ENCODE measurements around the gene OAF. TPM values are rescaled to one million over a fixed set of nuclear protein-coding genes. Genes with fewer than 3 reads are reported as not detected.

Gene OAF
- polyA plus RNA-seq, 2 of the 4 experiments (the other 2 are of a cell fraction): 3.0 to 3.8 TPM

DNA sequence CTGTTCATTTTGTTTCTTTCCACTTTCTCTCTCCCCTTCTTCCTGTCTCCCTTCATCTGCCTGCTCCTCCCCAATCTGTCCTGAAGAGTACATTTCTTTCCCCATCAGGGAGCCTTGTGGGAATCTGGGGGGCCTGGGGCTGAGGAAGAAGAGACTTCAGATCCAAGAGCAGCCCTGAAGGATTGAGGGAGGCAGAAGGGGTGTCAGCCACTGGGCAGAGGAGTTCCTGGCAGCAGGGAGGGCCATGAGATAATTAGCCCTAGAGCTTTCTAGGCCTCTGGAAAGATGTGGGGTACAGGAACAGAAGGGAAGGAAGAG, 24.4 kb upstream of the OAF start:
- TF ChIP-seq ZSCAN20 (CRISPR knock-in tag; IDR thresholded peaks at IDR 0.05) (no peak), NPAS2 (CRISPR knock-in tag; IDR thresholded peaks at IDR 0.05; ENCODE audit: borderline replicate concordance) (no peak), KDM5A (IDR thresholded peaks at IDR 0.05) (no peak), SMC3 (IDR thresholded peaks at IDR 0.05) (no peak)
- TF ChIP-seq, protein P1, sequence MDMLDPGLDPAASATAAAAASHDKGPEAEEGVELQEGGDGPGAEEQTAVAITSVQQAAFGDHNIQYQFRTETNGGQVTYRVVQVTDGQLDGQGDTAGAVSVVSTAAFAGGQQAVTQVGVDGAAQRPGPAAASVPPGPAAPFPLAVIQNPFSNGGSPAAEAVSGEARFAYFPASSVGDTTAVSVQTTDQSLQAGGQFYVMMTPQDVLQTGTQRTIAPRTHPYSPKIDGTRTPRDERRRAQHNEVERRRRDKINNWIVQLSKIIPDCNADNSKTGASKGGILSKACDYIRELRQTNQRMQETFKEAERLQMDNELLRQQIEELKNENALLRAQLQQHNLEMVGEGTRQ (IDR thresholded peaks at IDR 0.05): no peak
- Histone ChIP-seq H3K4me3 (no peak overlapping the region), H3K4me1 (no peaks in the 10 kb centered on the region), H3K9me3 (no peaks in the 10 kb centered on the region), H3K4me2 (no peak overlapping the region), H3K27ac (no peak overlapping the region)
- ChIA-PET POLR2A (no interaction called here), CTCF (interaction anchor here (0.9 to 1.2 kb wide), 2 partner anchors 15 to 114 kb away, joined by 3 read pairs; no protein-coding TSS in a partner anchor)
- no peak for FAIRE-seq
- ATAC-seq: no peak
- DNase-seq (ENCODE audit: low read depth in 1 of 2, low spot score in 1 of 2): no peak

DNA sequence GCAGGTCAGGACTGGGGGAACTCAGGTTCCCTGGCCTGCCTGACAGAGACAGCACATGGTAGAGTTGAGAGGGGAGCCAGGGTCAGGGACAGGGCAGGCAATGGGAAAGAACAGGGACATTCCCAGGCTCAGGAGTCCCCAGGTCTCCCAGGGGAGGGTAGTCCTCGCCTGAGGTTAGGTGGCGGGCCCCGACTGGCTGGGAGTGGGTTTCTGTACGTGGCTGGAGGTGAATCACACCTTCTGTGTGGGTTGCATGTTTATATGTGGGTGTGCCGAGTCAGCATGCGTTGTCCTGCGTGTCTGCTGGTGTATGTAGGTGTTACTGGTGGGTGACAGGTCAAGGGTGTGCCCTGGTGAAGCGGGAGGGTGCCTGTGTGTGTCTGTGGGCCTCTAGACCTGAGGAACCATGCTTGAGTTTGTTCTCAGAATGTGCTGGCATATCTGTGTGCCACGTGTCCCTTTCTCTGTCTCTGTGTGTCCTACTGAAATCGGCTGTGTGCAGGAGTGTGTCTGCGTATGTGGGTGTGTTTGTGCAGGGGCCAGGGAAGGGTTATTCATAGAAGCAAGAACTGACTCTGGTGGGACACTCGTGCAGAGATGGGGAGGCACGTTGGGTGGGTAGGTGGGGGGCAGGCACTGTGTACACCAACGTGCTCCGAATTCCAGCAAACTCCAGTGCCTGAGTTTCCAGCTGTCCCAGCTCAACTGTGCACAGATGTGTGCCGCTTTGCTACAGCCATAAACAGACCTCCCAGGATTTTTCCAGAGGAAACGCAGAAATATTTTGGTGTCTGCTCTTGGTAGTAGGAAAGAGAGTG, 23.8 kb upstream of the OAF start:
- DNase-seq (ENCODE audit: low read depth in 1 of 2, low spot score in 1 of 2) (no peak), ATAC-seq (no peak), FAIRE-seq (no peak)
- no peaks in the 10 kb centered on the region for H3K9me3 ChIP-seq
- POLR2A ChIA-PET: no interaction called here
- 61% methylated on average over 17 of the region's 17 CpGs for WGBS (ENCODE audit: missing lambda C conversion rate)
- H3K4me1 ChIP-seq: no peaks in the 10 kb centered on the region
- H3K4me2 ChIP-seq: no peak overlapping the region
- CTCF ChIA-PET: interaction anchor here (1.2 kb wide), 1 partner anchor 113 kb away, joined by 3 read pairs; no protein-coding TSS in a partner anchor
- no peak overlapping the region for H3K27ac ChIP-seq
- TF ChIP-seq RNF2 (IDR thresholded peaks at IDR 0.05; ENCODE audit: borderline replicate concordance, low read depth): no peak
- no peak for TF ChIP-seq GATA3 (IDR thresholded peaks at IDR 0.05; ENCODE audit: borderline replicate concordance)
- H3K4me3 ChIP-seq: no peak overlapping the region

DNA sequence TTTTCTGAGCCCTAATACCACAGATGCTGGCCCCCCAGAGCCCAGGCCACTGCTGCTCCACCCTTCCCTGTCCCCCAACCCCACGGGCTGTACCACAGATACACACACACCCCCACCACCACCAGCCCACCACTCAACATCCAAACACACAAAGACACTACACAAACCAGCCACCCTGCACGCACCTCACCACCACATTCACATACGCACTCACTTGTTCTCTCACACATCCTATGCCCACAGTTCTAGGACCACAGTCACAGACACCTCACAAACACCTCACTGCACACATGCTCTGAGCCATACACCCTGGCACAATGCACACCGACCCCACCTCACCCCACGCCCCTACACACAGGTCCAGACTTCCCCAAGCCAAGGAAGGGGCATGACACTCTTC, 22.5 kb upstream of the OAF start:
- DNase-seq (ENCODE audit: low read depth in 1 of 2, low spot score in 1 of 2): no peak
- Histone ChIP-seq H3K4me3 (no peak overlapping the region), H3K27ac (no peak overlapping the region), H3K4me1 (no peaks in the 10 kb centered on the region), H3K9me3 (no peaks in the 10 kb centered on the region), H3K4me2 (no peak overlapping the region)
- ChIA-PET CTCF (interaction anchor here (2.0 kb wide), 1 partner anchor 14 kb away, joined by 5 read pairs; no protein-coding TSS in a partner anchor), POLR2A (no interaction called here)
- 100% methylated on average over 2 of the region's 5 CpGs for WGBS (ENCODE audit: missing lambda C conversion rate)
- TF ChIP-seq EHMT2 (IDR thresholded peaks at IDR 0.05; ENCODE audit: low read depth) (no peak), MAZ (IDR thresholded peaks at IDR 0.05; ENCODE audit: borderline replicate concordance, low read depth, low read length) (no peak), POLR2AphosphoS2 (conservative IDR thresholded peaks at IDR 0.05; ENCODE audit: low read length) (no peak), RNF2 (IDR thresholded peaks at IDR 0.05; ENCODE audit: borderline replicate concordance, low read depth) (no peak), ZSCAN20 (CRISPR knock-in tag; IDR thresholded peaks at IDR 0.05) (no peak), CEBPB (IDR thresholded peaks at IDR 0.05) (no peak), FOXS1 (CRISPR knock-in tag; IDR thresholded peaks at IDR 0.05) (no peak), RAD21 (conservative IDR thresholded peaks at IDR 0.05 in 1 of 2, IDR thresholded peaks at IDR 0.05 in 1 of 2) (no peak), GATA3 (IDR thresholded peaks at IDR 0.05; ENCODE audit: borderline replicate concordance) (no peak), BHLHE40 (IDR thresholded peaks at IDR 0.05; ENCODE audit: low read depth, low read length) (no peak)
- no peak for FAIRE-seq
- no peak for ATAC-seq

DNA sequence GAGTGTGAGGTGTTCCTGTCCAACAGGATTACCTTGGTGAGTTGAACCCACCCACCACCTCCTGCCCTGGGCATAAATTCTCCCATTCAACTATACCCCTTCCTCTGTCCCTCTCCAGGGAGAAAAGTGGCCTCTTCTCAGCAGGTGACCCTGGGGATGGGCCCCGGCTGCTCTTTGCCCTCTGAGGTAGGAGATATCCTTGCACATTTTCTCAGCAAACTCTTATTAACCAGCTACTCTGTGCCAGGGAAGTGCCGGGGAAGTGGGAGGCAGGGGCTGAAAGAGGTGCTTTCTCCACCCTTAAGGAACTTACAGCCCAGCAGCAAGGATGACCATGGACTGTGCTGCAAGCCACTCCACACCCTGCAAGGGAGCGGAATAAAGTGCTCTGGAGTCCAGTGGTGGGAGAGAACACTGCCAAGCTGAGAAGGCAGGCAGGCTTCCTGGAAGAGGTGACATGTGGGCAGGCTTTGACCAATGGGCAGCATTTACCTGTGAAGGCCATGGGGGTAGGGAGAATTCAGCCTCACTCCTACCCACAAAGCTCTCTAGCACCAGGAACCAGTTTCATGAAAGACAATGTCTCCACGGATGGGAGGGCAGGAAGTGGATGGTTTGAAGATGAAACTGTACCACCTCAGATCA, 21.9 kb upstream of the OAF start:
- 68% methylated on average over 3 of the region's 4 CpGs for WGBS (ENCODE audit: missing lambda C conversion rate)
- TF ChIP-seq HEYL (CRISPR knock-in tag; IDR thresholded peaks at IDR 0.05) (no peak), CBX2 (IDR thresholded peaks at IDR 0.05; ENCODE audit: borderline replicate concordance, low read depth) (no peak), MAZ (IDR thresholded peaks at IDR 0.05; ENCODE audit: borderline replicate concordance, low read depth, low read length) (no peak), TP53 (CRISPR knock-in tag; IDR thresholded peaks at IDR 0.05) (no peak), ZFP36 (IDR thresholded peaks at IDR 0.05; ENCODE audit: borderline replicate concordance, partially characterized antibody) (peak; percentile 8)
- TF ChIP-seq, protein P2, sequence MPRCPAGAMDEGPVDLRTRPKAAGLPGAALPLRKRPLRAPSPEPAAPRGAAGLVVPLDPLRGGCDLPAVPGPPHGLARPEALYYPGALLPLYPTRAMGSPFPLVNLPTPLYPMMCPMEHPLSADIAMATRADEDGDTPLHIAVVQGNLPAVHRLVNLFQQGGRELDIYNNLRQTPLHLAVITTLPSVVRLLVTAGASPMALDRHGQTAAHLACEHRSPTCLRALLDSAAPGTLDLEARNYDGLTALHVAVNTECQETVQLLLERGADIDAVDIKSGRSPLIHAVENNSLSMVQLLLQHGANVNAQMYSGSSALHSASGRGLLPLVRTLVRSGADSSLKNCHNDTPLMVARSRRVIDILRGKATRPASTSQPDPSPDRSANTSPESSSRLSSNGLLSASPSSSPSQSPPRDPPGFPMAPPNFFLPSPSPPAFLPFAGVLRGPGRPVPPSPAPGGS (IDR thresholded peaks at IDR 0.05): no peak
- ChIA-PET CTCF (interaction anchor here (0.9 to 2.0 kb wide), 3 partner anchors 8 to 40 kb away, joined by 3 to 5 read pairs (median 3); no protein-coding TSS in a partner anchor), POLR2A (no interaction called here)
- no peak for FAIRE-seq
- no peaks in the 10 kb centered on the region for H3K9me3 ChIP-seq
- DNase-seq (ENCODE audit: low read depth in 1 of 2, low spot score in 1 of 2): no peak
- ATAC-seq: no peak
- no peak overlapping the region for H3K4me3 ChIP-seq
- H3K4me2 ChIP-seq: no peak overlapping the region
- no peak overlapping the region for H3K27ac ChIP-seq
- H3K4me1 ChIP-seq: no peaks in the 10 kb centered on the region

Measured in A549 (cell line).